ENCODE measurements around the gene TLCD3A. TPM values are rescaled to one million over a fixed set of nuclear protein-coding genes. Genes with fewer than 3 reads are reported as not detected.

The TLCD3A gene
- total RNA-seq, 3 donors from 2014 or later (not counting 1 experiment from before 2014, with no cell fraction given) = 0.75 to 3.1 (median 1.8) TPM

DNA sequence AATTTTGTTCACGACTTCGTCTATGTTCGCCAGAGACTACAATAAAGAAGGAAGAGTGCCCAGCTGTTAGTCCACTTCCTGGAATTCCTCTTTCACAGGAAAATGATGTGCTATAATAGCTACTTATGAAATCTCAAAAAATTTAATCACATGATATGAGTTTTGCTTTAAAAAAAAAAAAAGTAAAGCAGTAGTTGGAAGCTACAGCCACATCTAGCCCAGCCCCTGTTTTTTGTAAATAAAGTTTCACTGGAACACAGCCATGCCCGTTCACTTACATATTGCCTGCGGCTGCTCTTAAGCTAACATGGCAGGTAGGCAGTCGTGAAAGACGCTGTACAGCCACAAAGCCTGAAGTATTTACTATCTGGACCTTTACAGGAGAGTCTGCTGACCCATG, 33.1 kb upstream of the TLCD3A start:
- WGBS (ENCODE audit: insufficient coverage) = 99% methylated on average over 4 of the region's 7 CpGs
- Mint-ChIP-seq H3K9me3 (no peaks in the 10 kb centered on the region), H3K4me3 (no peak overlapping the region), H3K27me3 (ENCODE audit: low read depth in 2 of 2) (no peaks in the 10 kb centered on the region), H3K27ac (no peak overlapping the region), H3K36me3 (peaks cover 17% of the 10 kb centered on the region), H3K4me1 (peaks cover 3% of the 10 kb centered on the region in 2 donors)
- TF ChIP-seq, protein P1, sequence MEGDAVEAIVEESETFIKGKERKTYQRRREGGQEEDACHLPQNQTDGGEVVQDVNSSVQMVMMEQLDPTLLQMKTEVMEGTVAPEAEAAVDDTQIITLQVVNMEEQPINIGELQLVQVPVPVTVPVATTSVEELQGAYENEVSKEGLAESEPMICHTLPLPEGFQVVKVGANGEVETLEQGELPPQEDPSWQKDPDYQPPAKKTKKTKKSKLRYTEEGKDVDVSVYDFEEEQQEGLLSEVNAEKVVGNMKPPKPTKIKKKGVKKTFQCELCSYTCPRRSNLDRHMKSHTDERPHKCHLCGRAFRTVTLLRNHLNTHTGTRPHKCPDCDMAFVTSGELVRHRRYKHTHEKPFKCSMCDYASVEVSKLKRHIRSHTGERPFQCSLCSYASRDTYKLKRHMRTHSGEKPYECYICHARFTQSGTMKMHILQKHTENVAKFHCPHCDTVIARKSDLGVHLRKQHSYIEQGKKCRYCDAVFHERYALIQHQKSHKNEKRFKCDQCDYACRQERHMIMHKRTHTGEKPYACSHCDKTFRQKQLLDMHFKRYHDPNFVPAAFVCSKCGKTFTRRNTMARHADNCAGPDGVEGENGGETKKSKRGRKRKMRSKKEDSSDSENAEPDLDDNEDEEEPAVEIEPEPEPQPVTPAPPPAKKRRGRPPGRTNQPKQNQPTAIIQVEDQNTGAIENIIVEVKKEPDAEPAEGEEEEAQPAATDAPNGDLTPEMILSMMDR (IDR thresholded peaks at IDR 0.05) = no peak
- no peak for ATAC-seq
- no peak for DNase-seq
- no peaks in the 10 kb centered on the region for H3K9me3 ChIP-seq (ENCODE audit: control insufficient read depth, insufficient read depth, low read length)
- no peak overlapping the region for H3K4me3 ChIP-seq (ENCODE audit: low read length)
- H3K27me3 ChIP-seq (ENCODE audit: control insufficient read depth, insufficient read depth, low read length) = no peaks in the 10 kb centered on the region
- no peaks in the 10 kb centered on the region for H3K4me1 ChIP-seq (ENCODE audit: control insufficient read depth, insufficient read depth, low read length)
- intact Hi-C loops (cut with micrococcal nuclease) = no loop called here
- H3K27ac ChIP-seq (ENCODE audit: low read length) = no peak overlapping the region
- peaks cover 33% of the 10 kb centered on the region for H3K36me3 ChIP-seq (ENCODE audit: control insufficient read depth, insufficient read depth, low read length)

DNA sequence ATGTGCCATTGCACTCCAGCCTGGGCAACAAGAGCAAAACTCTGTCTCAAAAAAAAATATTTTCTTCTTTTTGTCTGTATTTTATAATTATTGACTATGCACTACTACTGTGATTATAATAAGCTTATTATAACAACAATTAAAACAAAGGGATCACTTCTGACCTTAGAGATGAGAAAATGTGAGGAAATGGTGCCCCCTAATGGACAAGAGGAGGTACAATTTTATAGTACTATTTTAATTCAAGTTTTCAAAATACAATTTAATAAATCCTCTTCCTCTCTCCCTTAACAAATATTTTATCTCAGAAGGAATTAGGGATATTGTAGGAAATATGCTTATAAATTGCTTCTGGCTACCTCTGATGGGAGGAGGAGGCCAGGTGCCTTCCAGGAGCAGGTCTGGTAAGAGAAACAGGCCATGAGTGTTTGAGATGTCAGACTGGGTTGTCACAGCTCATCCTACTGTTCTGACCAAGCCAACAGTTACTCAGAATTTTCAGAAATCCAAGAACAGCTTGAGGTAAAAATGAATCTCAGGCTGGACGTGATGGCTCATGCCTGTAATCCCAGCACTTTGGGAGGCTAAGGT, 31.8 kb upstream of the TLCD3A start:
- Histone ChIP-seq H3K9me3 (ENCODE audit: control insufficient read depth, insufficient read depth, low read length) (no peaks in the 10 kb centered on the region), H3K27ac (ENCODE audit: low read length) (no peak overlapping the region), H3K4me3 (ENCODE audit: low read length) (no peak overlapping the region), H3K27me3 (ENCODE audit: control insufficient read depth, insufficient read depth, low read length) (no peaks in the 10 kb centered on the region), H3K4me1 (ENCODE audit: control insufficient read depth, insufficient read depth, low read length) (no peaks in the 10 kb centered on the region), H3K36me3 (ENCODE audit: control insufficient read depth, insufficient read depth, low read length) (peaks cover 23% of the 10 kb centered on the region)
- Mint-ChIP-seq H3K4me3 (no peak overlapping the region), H3K27ac (no peak overlapping the region), H3K4me1 (peaks cover 13% of the 10 kb centered on the region in 2 donors), H3K36me3 (peaks cover 9% of the 10 kb centered on the region), H3K9me3 (no peaks in the 10 kb centered on the region), H3K27me3 (ENCODE audit: low read depth in 2 of 2) (no peaks in the 10 kb centered on the region)
- intact Hi-C loops (cut with micrococcal nuclease) = loop anchor here (1.0 to 5.0 kb wide), 2 partner anchors 288 to 558 kb away; a partner anchor contains a TSS
- ATAC-seq = peak; percentile 61 to 78 (median 73)
- DNase-seq = peak in 1 of 2 donors; percentile 76
- TF ChIP-seq, protein P1 (IDR thresholded peaks at IDR 0.05) = peak; percentile 86
- 71% methylated on average over 1 of the region's 1 CpG for WGBS (ENCODE audit: insufficient coverage)

DNA sequence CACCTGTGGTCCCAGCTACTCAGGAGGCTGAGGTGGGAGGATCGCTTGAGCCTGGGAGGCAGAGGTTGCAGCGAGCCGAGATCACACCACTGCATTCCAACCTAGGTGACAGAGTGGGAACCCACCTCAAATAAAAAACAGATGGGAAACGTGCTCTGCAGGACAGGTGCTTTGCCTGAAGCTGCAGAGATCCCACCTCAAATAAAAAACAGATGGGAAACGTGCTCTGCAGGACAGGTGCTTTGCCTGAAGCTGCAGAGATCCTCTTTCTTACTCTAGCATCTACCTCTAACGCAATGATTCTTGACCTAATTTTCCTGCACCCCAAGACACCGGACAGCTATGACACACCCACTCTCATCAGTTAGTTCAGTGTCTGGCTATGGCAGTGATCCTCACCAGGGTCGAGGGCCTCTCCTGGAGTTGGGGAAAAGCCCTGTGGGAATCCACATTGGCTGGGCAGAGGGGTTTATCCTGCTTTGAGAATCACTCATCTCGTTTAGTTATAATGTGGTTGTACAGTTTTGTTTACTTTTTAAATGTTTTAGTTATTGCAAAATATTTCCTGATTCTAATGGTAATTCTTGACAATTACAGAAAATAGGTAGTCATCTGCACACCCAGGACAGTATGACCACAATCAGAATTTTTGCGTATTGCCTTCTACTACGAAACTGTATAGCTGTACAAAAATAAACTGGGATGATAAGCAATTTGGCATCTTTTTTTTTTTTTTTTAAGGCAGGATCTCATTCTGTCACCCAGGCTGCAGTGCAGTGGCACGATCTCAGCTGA, 29.1 kb upstream of the TLCD3A start:
- Mint-ChIP-seq H3K36me3 (no peaks in the 10 kb centered on the region), H3K4me3 (no peak overlapping the region), H3K27ac (no peak overlapping the region), H3K9me3 (no peaks in the 10 kb centered on the region), H3K27me3 (ENCODE audit: low read depth in 2 of 2) (no peaks in the 10 kb centered on the region), H3K4me1 (peaks cover 13% of the 10 kb centered on the region in 2 donors)
- H3K27me3 ChIP-seq (ENCODE audit: control insufficient read depth, insufficient read depth, low read length) = no peaks in the 10 kb centered on the region
- TF ChIP-seq, protein P1 (IDR thresholded peaks at IDR 0.05) = no peak
- no peak overlapping the region for H3K4me3 ChIP-seq (ENCODE audit: low read length)
- no peak for DNase-seq
- H3K9me3 ChIP-seq (ENCODE audit: control insufficient read depth, insufficient read depth, low read length) = no peaks in the 10 kb centered on the region
- H3K27ac ChIP-seq (ENCODE audit: low read length) = no peak overlapping the region
- H3K4me1 ChIP-seq (ENCODE audit: control insufficient read depth, insufficient read depth, low read length) = no peaks in the 10 kb centered on the region
- intact Hi-C loops (cut with micrococcal nuclease) = loop anchor here (5.0 kb wide), 1 partner anchor 561 kb away; a partner anchor contains a TSS
- 94% methylated on average over 12 of the region's 12 CpGs for WGBS (ENCODE audit: insufficient coverage)
- peaks cover 9% of the 10 kb centered on the region for H3K36me3 ChIP-seq (ENCODE audit: control insufficient read depth, insufficient read depth, low read length)
- ATAC-seq = no peak

All from natural killer cell (primary cell).